ENCODE results near the gene PSMB1.
A peak's percentile ranks its signal among the peaks of the same experiment; 100 is the strongest.
"Not testable (repeated sequence)": the region's sequence is repeated elsewhere in the genome, so short reads cannot be mapped to it uniquely, and the experiment has no call there.

PSMB1 gene

DNA sequence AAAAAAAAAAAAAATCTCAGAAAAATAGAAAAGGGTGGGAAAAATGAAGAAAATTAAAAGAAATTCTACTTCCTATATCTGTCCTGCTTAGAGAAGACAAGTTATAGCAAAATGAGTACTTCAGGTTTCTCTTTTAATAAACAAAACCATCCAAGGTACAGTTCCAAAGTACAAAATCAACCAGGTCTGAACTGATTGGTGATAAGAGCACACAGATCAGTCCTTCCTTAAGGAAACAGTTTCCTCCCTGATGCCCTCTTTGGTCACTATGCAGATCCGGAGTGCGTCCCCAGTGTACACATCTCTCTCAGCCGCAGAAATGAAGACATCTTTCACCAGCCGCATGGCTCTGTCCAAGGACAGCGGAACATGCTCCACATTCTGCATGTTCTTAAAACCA is 18.1 kb downstream of the PSMB1 start:
- DNase-seq (ENCODE audit: low spot score), result no peak

DNA sequence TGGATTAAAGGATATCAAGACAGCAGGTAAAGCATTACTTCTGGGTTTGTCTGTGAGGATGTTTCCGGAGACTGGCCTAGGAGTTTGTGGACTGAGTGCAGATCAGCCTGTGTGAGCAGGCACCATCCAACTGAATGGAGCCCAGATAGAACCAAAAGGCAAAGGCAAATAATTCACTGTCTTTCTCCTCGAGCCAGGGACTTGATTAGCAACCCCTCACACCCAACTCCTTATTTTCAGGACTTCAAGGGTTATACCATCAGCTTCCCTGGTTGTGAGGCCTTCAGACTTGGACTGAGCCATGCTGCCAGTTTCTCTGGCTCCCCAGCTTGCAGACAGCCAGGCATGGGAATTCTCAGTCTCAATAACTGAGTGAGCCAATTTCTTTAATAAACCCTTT is 19.3 kb downstream of the PSMB1 start:
- no peak for DNase-seq (ENCODE audit: low spot score)

DNA sequence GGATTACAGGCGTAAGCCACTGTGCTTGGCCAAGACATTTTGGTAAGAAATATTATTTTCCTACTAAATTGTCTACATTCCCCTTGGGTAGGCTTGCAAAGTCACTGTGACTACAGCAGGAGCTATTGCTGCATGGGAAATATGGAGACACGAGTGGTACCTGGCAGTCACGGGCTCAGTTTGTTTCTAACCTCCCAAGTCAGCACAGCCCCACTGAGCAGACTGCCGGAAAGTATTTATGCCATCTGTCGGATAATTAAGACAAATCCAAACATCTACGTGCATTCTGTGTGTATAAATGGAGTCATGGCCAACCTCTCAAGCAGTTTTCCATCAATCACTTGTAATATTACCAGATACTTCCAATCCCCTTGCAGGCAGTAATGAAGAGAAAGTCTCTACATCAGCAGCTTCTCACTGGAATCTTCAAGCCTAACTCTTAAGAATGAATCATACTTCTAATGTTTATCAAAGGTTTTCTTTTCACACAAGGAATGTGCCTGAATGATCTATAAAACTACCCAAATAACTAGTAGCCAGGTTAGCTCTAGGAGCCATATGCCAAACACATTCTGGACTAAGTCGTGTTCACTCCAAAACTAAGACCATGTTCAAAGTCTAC is 20.1 kb downstream of the PSMB1 start:
- DNase-seq (ENCODE audit: low spot score), result no peak

- DNase-seq (ENCODE audit: low spot score), result peak; percentile 79
Observed at GRCh38 chr6:170529839-170530469, 23.2 kb downstream of the PSMB1 start.

DNA sequence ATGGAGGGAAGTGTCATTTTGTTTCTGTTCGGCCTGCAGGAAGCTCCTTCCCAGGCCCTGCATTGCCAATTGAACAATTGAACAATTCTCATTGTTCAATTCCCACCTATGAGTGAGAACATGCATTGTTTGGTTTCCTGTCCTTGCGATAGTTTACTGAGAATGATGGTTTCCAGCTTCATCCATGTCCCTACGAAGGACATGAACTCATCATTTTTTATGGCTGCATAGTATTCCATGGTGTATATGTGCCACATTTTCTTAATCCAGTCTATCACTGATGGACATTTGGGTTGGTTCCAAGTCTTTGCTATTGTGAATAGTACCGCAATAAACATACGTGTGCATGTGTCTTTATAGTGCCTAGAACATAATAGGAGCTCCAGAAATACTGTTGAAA is 25.1 kb downstream of the PSMB1 start:
- DNase-seq (ENCODE audit: low spot score), result not testable (repeated sequence)

DNA sequence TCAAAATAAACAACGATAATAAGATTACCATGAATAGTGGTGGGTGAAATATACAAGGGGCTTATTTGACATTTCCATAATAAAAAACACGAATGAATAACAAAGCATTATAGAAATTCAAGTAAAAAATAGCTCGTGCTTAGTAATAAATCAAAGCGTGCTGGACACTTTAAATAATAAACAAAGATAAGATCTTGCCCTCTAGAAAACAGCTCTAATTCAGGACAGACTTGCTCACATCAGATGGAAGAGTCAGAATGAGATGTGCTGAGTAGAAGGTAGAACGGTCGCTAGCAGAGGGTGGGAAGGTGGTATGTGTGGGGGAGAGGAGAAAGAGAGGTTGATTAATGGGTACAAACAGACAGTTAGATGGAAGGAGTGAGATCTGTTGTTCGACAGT is 27.3 kb downstream of the PSMB1 start:
- DNase-seq (ENCODE audit: low spot score), result no peak

- no peak for DNase-seq (ENCODE audit: low spot score)
Observed at GRCh38 chr6:170524172-170524502, 29.0 kb downstream of the PSMB1 start.

DNA sequence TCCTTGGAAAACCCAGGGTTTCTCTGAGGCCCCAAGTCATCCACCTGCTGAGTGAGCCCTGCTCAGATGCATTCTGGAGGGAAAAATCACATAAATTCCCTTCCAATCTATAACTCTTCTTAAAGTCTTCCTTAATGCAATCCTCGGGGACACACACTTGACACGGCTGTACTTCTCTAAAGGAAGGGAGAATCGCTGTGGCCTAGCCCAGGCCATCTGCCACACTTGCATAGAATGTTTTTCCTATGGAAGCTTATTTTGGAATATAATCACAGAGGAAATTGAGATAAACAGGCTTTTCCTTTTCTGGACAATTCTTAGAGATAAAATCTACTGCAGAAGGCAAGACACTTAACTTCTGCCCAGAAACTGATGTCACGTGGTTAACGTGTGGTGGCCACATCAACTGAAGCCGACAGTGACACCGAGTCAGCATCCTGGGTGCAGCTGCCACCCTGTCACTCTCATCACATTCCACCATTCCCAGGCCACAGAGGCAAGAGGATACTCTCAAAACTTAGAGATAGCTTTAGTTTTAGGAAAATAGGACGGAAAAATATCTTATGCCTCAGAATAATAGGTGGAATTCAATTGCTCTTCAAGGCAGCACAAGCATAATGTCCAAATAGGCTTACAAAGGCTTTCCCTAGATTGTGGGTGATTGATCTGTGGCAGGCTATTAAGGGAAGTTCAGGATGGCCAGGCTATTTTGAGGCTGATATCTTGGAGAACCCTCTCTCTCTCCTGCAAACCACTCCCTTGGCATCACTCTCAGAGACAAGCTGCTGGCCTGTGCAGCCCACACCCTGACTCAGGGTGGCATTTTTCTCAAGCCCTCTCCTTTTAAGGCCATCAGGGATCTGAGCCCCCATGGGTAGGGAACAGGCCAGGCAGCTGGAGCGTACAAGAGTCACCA is 29.6 kb downstream of the PSMB1 start:
- no peak for DNase-seq (ENCODE audit: low spot score)

DNA sequence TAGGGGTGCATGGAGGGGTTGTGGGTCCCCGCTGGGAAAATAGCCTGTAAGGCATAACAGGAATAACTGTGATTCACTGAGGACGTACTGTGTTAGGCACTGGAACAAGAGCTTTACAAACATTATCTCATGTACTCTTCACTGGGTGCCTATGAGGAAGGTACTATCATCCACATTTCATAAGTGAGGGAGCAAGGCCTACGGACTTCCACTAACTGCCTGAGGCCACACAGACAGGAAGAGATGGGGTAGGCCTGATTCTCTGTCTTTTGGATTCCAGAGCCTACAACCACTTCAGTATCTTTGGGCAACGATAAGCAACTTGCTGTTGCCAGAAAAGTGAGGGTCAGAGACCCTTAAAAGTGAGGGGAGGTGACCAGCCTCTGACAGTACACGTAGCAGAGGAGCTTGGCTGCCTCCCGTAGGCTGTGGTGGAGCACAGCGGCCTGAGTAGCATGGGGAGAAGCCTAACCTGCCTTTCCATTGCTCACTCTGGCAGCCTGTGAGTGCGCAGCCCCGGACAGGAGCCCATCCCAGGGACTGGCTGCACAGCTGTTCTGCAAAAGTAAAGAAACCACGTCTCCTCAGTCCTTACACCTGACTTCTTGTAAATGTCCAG is 30.4 kb downstream of the PSMB1 start:
- DNase-seq (ENCODE audit: low spot score), result no peak

GRCh38 chr6:170516783-170517616 is 36.1 kb downstream of the PSMB1 start:
- peak; percentile 62 for DNase-seq (ENCODE audit: low spot score)

GRCh38 chr6:170514908-170515307 is 38.2 kb downstream of the PSMB1 start:
- DNase-seq (ENCODE audit: low spot score), result no peak

DNA sequence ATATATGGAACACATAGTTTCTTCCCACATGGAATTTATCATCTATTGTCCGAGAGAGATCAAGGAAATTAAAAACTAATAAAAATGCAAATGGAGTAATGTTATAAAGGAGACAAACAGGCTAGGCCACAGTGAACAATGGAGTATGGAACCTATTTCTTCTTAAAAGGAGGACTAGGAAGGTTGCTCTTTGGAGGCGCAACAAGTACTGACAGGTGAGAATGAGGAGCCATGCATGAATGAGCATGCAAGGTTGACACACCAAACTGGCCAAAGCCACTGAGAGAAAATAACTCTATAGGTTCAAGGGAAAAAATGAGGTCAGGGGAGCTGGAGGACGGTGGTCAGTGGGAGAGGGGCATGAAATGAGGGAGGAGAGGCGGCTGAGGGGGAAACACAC is 40.9 kb downstream of the PSMB1 start:
- no peak for DNase-seq (ENCODE audit: low spot score)

DNA sequence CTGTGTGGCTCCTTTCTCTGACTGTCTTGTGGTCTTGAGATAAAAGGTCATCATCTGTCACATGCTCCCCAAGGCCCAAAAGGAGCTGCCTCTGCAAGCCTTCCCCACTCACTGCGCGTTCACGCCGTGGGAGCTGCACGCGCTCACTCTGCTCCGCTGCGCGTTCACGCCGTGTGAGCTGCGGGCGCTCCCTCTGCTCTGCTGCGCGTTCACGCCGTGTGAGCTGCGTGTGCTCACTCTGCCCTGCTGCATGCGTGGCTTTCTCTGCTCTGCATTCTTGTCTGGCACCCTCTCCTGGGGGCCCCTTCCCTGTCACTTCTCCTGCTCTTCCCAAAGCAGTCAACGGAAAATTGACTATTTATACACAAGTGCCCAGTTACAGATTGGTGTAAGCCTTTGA is 42.5 kb downstream of the PSMB1 start:
- DNase-seq (ENCODE audit: low spot score), result no peak

DNA sequence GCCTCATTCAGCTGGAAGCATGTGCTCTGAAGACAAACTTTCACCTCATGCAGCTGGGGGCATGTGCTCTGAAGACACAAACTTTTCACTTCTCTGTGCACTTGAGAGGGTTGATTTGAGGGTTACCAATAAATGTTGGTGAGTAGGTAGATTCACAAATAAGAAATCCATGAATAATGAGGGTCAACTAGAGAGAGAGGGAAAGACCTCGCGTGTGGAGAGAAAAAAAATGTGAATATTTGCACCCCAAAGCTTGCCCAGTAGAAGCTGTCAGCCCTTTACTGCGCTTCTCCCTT is 43.4 kb downstream of the PSMB1 start:
- DNase-seq (ENCODE audit: low spot score), result no peak

- DNase-seq (ENCODE audit: low spot score), result not testable (repeated sequence)
Observed at GRCh38 chr6:170508892-170509722, 44.0 kb downstream of the PSMB1 start.

DNA sequence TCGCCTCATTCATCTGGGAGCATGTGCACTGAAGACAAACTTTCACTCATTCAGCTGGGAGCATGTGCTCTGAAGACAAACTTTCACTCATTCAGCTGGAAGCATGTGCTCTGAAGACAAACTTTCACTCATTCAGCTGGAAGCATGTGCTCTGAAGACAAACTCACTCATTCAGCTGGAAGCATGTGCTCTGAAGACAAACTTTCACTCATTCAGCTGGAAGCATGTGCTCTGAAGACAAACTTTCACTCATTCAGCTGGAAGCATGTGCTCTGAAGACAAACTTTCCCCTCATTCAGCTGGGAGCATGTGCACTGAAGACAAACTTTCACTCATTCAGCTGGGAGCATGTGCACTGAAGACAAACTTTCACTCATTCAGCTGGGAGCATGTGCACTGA is 44.8 kb downstream of the PSMB1 start:
- not testable (repeated sequence) for DNase-seq (ENCODE audit: low spot score)

- not testable (repeated sequence) for DNase-seq (ENCODE audit: low spot score)
Observed at GRCh38 chr6:170507728-170508127, 45.4 kb downstream of the PSMB1 start.

- DNase-seq (ENCODE audit: low spot score), result no peak
Observed at GRCh38 chr6:170506446-170506845, 46.7 kb downstream of the PSMB1 start.

DNA sequence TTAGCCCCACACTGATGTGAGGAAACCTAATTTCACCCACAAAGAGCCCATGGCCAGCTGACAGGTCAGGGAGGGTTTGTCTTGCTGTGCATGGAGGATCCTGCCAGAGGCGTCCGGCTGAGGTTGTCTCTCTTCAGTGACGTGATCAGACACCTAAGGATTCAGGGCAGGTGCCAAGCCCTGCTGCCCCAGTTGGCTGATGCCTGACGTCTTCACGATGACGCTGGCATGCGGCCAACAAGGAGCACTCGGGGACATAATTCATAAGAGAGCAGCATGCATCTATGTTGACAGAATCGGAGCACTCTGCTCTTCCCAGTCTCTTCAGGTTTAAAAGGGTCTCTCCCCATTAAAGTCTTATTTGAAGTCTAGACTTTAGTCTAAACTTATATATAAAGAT is 47.8 kb downstream of the PSMB1 start:
- no peak for DNase-seq (ENCODE audit: low spot score)

DNA sequence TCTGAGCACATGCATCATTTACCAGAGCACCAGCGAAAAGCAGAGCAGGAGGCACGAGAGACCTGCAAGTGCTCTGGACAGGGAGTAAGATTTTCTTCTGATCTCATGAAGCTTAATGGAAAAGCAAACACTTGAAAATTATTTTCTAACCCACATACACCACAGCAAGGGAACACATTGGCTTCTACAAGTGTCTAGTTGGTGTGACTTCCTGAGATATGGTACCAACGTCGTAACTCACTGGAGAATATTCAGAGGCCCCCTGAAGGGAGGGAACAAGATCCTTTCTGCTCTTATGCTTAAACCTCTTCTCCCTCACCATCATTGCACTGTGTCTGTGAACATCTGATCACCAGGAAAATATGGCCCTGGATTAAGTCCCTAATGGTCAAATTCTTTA is 48.6 kb downstream of the PSMB1 start:
- no peak for DNase-seq (ENCODE audit: low spot score)

GRCh38 chr6:170503414-170503761 is 49.7 kb downstream of the PSMB1 start:
- DNase-seq (ENCODE audit: low spot score), result no peak

All from kidney capillary endothelial cell (primary cell).